ENCODE measurements around the gene TPCN1. TPM values are rescaled to one million over a fixed set of nuclear protein-coding genes. Genes with fewer than 3 reads are reported as not detected.

Gene TPCN1
- total RNA-seq, result 24.6 and 26.1 TPM in 2 replicates

GRCh38 chr12:113221181-113221996, at the start of gene TPCN1:
TPCN1 (plus strand) TSS chr12:113221464; CDS start chr12:113226853, 5,389 bp downstream.

GRCh38 chr12:113185180-113186032, 35.9 kb upstream of the TPCN1 start, which contains the start of the genes DDX54 and RITA1:
DDX54 (minus strand) TSS chr12:113185478; CDS start chr12:113185451, 27 bp downstream.
RITA1 (plus strand) TSS chr12:113185721; CDS start chr12:113186747, 1,026 bp downstream.

GRCh38 chr12:113334786-113335539, 113.7 kb downstream of the TPCN1 start, which contains the start of gene SLC8B1:
SLC8B1 (minus strand) TSS chr12:113335109; CDS start chr12:113332878, 2,231 bp downstream.

Other genes starting within 250 kb of the TPCN1 start
- 4.0 and 6.3 TPM in 2 replicates for gene OAS2, start 242.9 kb upstream of the TPCN1 start, total RNA-seq
- gene DTX1, start 164.7 kb upstream of the TPCN1 start, total RNA-seq, result under 0.01 TPM in 1 of 2 replicates, not detected in the other
- gene RASAL1, start 85.7 kb upstream of the TPCN1 start, total RNA-seq, result not detected in 2 replicates
- not detected in 2 replicates for gene CFAP73, start 71.7 kb upstream of the TPCN1 start, total RNA-seq
- 27.4 and 40.3 TPM in 2 replicates for gene DDX54, start 36.0 kb upstream of the TPCN1 start, total RNA-seq
- gene RITA1, start 35.7 kb upstream of the TPCN1 start, total RNA-seq, result 11.7 and 19.8 TPM in 2 replicates
- gene SLC8B1, start 113.6 kb downstream of the TPCN1 start, total RNA-seq, result 9.4 and 9.7 TPM in 2 replicates
- gene PLBD2, start 137.1 kb downstream of the TPCN1 start, total RNA-seq, result 70.9 and 85.2 TPM in 2 replicates
- gene SDS, start 182.4 kb downstream of the TPCN1 start, total RNA-seq, result not detected in 2 replicates
- gene SDSL, start 200.9 kb downstream of the TPCN1 start, total RNA-seq, result 0.81 and 4.0 TPM in 2 replicates